A549 (cell line): ENCODE data around the gene ITIH3.

Experiments used
- CTCF ChIP-seq: fragments of >200 bp; sonication (Bioruptor Twin); formaldehyde crosslinking; IDR thresholded peaks from 3 replicates; pipeline ENCODE4 v1.5.1; 2016
- HDAC2 ChIP-seq: fragments of 200-600 bp; sonication (generic); IDR thresholded peaks from 2 replicates; pipeline ENCODE4 v1.6.1; 2016

- no peak for TF ChIP-seq HDAC2
- TF ChIP-seq CTCF: no peak
Measured at GRCh38 chr3:52843108-52843865, 48.7 kb downstream of the ITIH3 start.
